ENCODE results near the gene ARSG. TPM values are rescaled to one million over a fixed set of nuclear protein-coding genes. Genes with fewer than 3 reads are reported as not detected.
A peak's percentile ranks its signal among the peaks of the same experiment; 100 is the strongest.

Gene ARSG
- total and polyA plus RNA-seq, 2 donors (not counting 1 experiment from before 2014, with no cell fraction given): 5.5 to 18.4 TPM

DNA sequence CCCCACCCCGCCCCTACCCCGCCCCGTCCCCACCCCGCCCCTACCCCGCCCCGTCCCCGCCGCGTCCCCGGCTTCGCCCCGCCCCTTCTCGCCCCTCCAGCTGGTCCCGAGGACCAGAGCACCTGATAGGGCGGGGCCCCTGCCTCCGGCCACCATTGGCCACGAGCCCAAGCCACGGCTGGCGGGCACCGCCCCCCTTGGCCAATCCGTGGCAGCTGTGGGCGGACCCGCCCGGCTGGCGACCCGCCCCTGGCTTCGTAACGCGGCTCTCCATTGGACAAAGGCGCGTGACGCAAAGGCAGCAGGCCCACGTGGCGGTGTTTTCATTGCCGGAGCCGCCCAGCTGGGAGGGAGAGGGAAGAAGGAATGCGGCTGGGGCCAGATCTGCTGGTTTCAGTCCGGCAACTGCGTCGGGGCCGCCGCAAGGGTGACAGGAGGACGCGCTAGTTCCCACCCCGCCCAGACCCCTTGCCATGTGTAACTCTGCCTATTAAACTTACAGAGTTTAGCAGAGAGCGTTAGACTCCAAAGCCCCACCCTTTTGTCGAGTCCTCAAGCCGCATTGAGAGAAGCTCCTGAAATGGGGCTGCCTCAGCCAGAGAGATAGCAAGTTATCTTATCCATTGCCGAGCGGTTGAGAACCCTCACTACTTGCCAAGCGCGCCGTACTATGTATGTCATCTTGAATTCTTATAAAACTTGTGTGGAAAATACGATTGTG, 166.4 kb downstream of the ARSG start:
- peak overlapping the region; percentile 82 for H3K4me3 Mint-ChIP-seq
- Histone ChIP-seq H3K36me3 (replicated peaks in 1 of 2; ENCODE audit: control extremely low read depth in 1 of 2, control insufficient read depth in 1 of 2, extremely low read depth in 1 of 2, insufficient read depth in 2 of 2, low read length in 1 of 2) (no peaks in the 10 kb centered on the region), H3K27me3 (replicated peaks in 1 of 4; ENCODE audit: control extremely low read depth in 1 of 4, control insufficient read depth in 3 of 4, insufficient read depth in 4 of 4, low read length in 3 of 4) (no peaks in the 10 kb centered on the region), H3K27ac (ENCODE audit: low read length in 2 of 2) (peak overlapping the region; percentile 56 to 75), H3K79me2 (ENCODE audit: control insufficient read depth, insufficient read depth, low read length) (no peaks in the 10 kb centered on the region), H3K9me3 (ENCODE audit: control extremely low read depth in 1 of 3, control insufficient read depth in 2 of 3, insufficient read depth in 1 of 3, low read length in 2 of 3) (no peaks in the 10 kb centered on the region), H3K9ac (ENCODE audit: low read length) (peak overlapping the region; percentile 58), H3K4me3 (ENCODE audit: control extremely low read depth in 1 of 5, extremely low read depth in 1 of 5, insufficient read depth in 1 of 5, low read depth in 2 of 5, low read length in 4 of 5) (peak overlapping the region; percentile 55 to 67 (median 63)), H3K4me1 (ENCODE audit: control insufficient read depth in 2 of 2, insufficient read depth in 2 of 2, low read length in 2 of 2) (peaks cover 10 to 18% of the 10 kb centered on the region in 2 donors), H2AFZ (ENCODE audit: insufficient read depth, low read depth, low read length, poor library complexity, severe bottlenecking) (peak overlapping the region; percentile 74), H3K4me2 (replicated peaks; ENCODE audit: low read depth, low read length, poor library complexity, severe bottlenecking) (peak overlapping the region; percentile 73), H4K20me1 (ENCODE audit: control insufficient read depth, insufficient read depth, low read length, poor library complexity, severe bottlenecking) (no peaks in the 10 kb centered on the region)
- ChIA-PET POLR2A (interaction anchor here (0.6 to 2.7 kb wide), 12 partner anchors 20 to 739 kb away, joined by 3 to 16 read pairs (median 4); partner anchors contain the start of genes AMZ2, KPNA2, NOL11 and PRKAR1A), CTCF (interaction anchor here (0.5 to 7.4 kb wide), 20 partner anchors 8 to 498 kb away, joined by 3 to 42 read pairs (median 6); partner anchors contain the start of gene AMZ2)
- intact Hi-C loops (cut with micrococcal nuclease): loop anchor here (1.0 to 5.0 kb wide), 10 partner anchors 21 to 740 kb away; partner anchors contain the start of genes AMZ2, KPNA2, NOL11 and PRKAR1A
- no peaks in the 10 kb centered on the region for H3K9me3 Mint-ChIP-seq (ENCODE audit: insufficient read depth)
- DNase-seq (peak; percentile 99), ATAC-seq (ENCODE audit: low read depth) (peak; percentile 97)
- no peaks in the 10 kb centered on the region for H3K27me3 Mint-ChIP-seq
- peak overlapping the region; percentile 65 for H3K27ac Mint-ChIP-seq
- peaks cover 20% of the 10 kb centered on the region for H3K4me1 Mint-ChIP-seq
- WGBS (ENCODE audit: insufficient coverage): 0% methylated on average over 37 of the region's 54 CpGs
- TF ChIP-seq EZH2 (IDR thresholded peaks at IDR 0.05; ENCODE audit: borderline replicate concordance, insufficient read depth, low read depth, low read length, poor library complexity, severe bottlenecking) (no peak), CTCF (IDR thresholded peaks at IDR 0.05) (no peak)

Measured in B cell (primary cell).